GM23338 (cell line): ENCODE data around the gene CLIC5.

Experiments
- EZH2 ChIP-seq: fragments of 200-600 bp; sonication (generic); IDR thresholded peaks from one replicate; pipeline ENCODE4 v1.8.0; 2017; ENCODE audit warnings: antibody characterized with exemption, mild to moderate bottlenecking, low read depth; ENCODE audit not compliant: unreplicated experiment
- EZH2phosphoT487 ChIP-seq: fragments of 200-600 bp; sonication (generic); IDR thresholded peaks from one replicate; pipeline ENCODE4 v1.8.1; 2018; ENCODE audit warnings: antibody characterized with exemption; ENCODE audit not compliant: unreplicated experiment
- NANOG ChIP-seq: IDR thresholded peaks from 2 replicates; pipeline ENCODE4 v1.6.1; 2016; ENCODE audit warnings: antibody characterized with exemption, borderline replicate concordance
- POLR2AphosphoS5 ChIP-seq: IDR thresholded peaks from 2 replicates; pipeline ENCODE4 v1.6.1; 2016; ENCODE audit warnings: antibody characterized with exemption, low read depth
- TF ChIP-seq, protein P1 (sequence below): IDR thresholded peaks from one replicate; pipeline ENCODE4 v1.6.1; 2018; ENCODE audit warnings: antibody characterized with exemption; ENCODE audit not compliant: unreplicated experiment
- TF ChIP-seq, protein P2 (sequence below), 2 experiments: fragments of 200-600 bp in 1 of 2; sonication (generic) in 1 of 2; conservative IDR thresholded peaks; 2 replicates each; pipeline versions ENCODE4 v1.5.1 to v1.6.1; 2016 to 2017; ENCODE audit warnings: antibody characterized with exemption in 2 of 2, low read depth in 2 of 2, mild to moderate bottlenecking in 2 of 2, moderate library complexity in 1 of 2
- TF ChIP-seq, protein P3 (sequence below): IDR thresholded peaks from 2 replicates; pipeline ENCODE4 v1.6.1; 2016; ENCODE audit warnings: antibody characterized with exemption

DNA sequence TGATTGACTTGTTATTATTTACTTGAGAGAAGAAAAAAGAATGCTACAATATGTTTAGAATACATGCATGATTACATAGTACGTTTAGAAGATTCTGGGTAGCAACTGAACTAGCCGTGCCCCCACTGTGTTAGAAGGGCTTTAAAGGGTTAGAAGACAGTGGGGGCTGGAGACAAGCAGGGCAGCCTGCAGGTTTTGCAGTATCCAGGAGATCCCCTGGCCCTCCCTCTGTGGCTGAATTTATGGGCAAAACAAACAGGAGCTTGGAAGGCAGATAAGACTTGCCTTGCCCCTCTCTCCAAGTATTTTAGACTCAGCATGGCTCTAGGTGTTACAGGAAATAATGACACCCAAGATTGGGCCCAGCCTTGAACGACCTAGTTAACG lies 179.2 kb downstream of the CLIC5 start:
- TF ChIP-seq, protein P1, sequence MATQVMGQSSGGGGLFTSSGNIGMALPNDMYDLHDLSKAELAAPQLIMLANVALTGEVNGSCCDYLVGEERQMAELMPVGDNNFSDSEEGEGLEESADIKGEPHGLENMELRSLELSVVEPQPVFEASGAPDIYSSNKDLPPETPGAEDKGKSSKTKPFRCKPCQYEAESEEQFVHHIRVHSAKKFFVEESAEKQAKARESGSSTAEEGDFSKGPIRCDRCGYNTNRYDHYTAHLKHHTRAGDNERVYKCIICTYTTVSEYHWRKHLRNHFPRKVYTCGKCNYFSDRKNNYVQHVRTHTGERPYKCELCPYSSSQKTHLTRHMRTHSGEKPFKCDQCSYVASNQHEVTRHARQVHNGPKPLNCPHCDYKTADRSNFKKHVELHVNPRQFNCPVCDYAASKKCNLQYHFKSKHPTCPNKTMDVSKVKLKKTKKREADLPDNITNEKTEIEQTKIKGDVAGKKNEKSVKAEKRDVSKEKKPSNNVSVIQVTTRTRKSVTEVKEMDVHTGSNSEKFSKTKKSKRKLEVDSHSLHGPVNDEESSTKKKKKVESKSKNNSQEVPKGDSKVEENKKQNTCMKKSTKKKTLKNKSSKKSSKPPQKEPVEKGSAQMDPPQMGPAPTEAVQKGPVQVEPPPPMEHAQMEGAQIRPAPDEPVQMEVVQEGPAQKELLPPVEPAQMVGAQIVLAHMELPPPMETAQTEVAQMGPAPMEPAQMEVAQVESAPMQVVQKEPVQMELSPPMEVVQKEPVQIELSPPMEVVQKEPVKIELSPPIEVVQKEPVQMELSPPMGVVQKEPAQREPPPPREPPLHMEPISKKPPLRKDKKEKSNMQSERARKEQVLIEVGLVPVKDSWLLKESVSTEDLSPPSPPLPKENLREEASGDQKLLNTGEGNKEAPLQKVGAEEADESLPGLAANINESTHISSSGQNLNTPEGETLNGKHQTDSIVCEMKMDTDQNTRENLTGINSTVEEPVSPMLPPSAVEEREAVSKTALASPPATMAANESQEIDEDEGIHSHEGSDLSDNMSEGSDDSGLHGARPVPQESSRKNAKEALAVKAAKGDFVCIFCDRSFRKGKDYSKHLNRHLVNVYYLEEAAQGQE, result no peak
- TF ChIP-seq, protein P2, sequence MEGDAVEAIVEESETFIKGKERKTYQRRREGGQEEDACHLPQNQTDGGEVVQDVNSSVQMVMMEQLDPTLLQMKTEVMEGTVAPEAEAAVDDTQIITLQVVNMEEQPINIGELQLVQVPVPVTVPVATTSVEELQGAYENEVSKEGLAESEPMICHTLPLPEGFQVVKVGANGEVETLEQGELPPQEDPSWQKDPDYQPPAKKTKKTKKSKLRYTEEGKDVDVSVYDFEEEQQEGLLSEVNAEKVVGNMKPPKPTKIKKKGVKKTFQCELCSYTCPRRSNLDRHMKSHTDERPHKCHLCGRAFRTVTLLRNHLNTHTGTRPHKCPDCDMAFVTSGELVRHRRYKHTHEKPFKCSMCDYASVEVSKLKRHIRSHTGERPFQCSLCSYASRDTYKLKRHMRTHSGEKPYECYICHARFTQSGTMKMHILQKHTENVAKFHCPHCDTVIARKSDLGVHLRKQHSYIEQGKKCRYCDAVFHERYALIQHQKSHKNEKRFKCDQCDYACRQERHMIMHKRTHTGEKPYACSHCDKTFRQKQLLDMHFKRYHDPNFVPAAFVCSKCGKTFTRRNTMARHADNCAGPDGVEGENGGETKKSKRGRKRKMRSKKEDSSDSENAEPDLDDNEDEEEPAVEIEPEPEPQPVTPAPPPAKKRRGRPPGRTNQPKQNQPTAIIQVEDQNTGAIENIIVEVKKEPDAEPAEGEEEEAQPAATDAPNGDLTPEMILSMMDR (conservative IDR thresholded peaks at IDR 0.05; ENCODE audit: low read depth in 2 of 2), result no peak
- TF ChIP-seq, protein P3, sequence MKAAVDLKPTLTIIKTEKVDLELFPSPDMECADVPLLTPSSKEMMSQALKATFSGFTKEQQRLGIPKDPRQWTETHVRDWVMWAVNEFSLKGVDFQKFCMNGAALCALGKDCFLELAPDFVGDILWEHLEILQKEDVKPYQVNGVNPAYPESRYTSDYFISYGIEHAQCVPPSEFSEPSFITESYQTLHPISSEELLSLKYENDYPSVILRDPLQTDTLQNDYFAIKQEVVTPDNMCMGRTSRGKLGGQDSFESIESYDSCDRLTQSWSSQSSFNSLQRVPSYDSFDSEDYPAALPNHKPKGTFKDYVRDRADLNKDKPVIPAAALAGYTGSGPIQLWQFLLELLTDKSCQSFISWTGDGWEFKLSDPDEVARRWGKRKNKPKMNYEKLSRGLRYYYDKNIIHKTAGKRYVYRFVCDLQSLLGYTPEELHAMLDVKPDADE, result no peak
- TF ChIP-seq POLR2AphosphoS5 (no peak), EZH2phosphoT487 (no peak), NANOG (no peak), EZH2 (no peak)
